ENCODE measurements around the gene SEPTIN12. TPM values are rescaled to one million over a fixed set of nuclear protein-coding genes. Genes with fewer than 3 reads are reported as not detected.

SEPTIN12 gene
- total RNA-seq, 2 donors from 2014 or later: not detected

DNA sequence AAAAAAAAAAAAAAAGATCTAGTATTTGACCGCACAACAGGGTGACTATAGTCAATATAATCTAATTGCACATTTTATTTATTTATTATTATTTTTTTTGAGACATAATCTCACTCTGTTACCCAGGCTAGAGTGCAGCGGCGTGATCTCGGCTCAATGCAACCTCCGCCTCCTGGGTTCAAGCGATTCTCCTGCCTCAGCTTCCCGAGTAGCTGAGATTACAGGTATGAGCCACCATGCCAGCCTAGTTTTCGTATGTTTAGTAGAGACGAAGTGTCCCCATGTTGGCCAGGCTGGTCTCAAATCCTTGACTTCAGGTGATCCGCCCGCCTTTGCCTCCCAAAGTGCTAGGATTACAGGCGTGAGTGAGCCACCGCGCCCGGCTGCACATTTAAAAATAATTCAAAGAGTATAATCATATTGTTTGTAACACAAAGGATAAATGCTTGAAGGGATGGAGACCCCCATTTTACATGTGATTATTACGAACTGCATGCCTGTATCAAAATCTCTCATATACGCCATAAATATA is 54.9 kb downstream of the SEPTIN12 start:
- peaks cover 14 to 17% of the 10 kb centered on the region in 2 donors for H3K4me1 Mint-ChIP-seq (ENCODE audit: low read depth in 2 of 2)
- H3K36me3 Mint-ChIP-seq: no peaks in the 10 kb centered on the region
- no peaks in the 10 kb centered on the region for H3K9me3 Mint-ChIP-seq
- ATAC-seq: no peak
- H3K27ac Mint-ChIP-seq: peak overlapping the region; percentile 79 to 88
- no peak for DNase-seq (ENCODE audit: low spot score)
- no peaks in the 10 kb centered on the region for H3K27me3 Mint-ChIP-seq
- H3K4me3 Mint-ChIP-seq: peak overlapping the region; percentile 89

GRCh38 chr16:4729876-4730275 is 58.3 kb downstream of the SEPTIN12 start:
- H3K27me3 Mint-ChIP-seq: no peaks in the 10 kb centered on the region
- no peak for ATAC-seq
- no peaks in the 10 kb centered on the region for H3K36me3 Mint-ChIP-seq
- no peak overlapping the region for H3K27ac Mint-ChIP-seq
- peaks cover 7% of the 10 kb centered on the region in 2 donors for H3K4me1 Mint-ChIP-seq (ENCODE audit: low read depth in 2 of 2)
- H3K9me3 Mint-ChIP-seq: no peaks in the 10 kb centered on the region
- H3K4me3 Mint-ChIP-seq: no peak overlapping the region
- DNase-seq (ENCODE audit: low spot score): no peak

DNA sequence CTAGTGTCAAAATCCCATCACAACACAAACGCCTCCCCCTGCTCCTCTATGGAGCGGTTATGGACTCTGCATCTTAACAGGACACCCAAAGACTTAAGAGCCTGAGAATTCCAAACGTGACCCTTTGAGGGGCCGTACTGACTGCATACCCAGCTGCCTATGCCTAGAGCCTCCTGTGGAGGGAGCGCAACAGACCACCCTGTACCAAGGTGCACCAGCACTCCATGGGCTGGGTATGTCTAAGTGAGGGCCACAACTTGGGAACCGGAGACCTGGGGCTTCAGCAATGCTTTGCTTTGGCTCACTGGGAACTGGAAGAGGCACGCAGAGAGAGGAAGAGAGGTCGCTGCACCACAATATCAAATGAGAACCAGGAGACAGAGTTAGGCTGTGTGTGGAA is 59.5 kb downstream of the SEPTIN12 start:
- H3K9me3 Mint-ChIP-seq: no peaks in the 10 kb centered on the region
- H3K4me3 Mint-ChIP-seq: no peak overlapping the region
- H3K4me1 Mint-ChIP-seq (ENCODE audit: low read depth in 2 of 2): peaks cover 4 to 6% of the 10 kb centered on the region in 2 donors
- H3K27ac Mint-ChIP-seq: peak overlapping the region in 1 of 2 donors; percentile 51
- H3K27me3 Mint-ChIP-seq: no peaks in the 10 kb centered on the region
- DNase-seq (ENCODE audit: low spot score) (no peak), ATAC-seq (no peak)
- no peaks in the 10 kb centered on the region for H3K36me3 Mint-ChIP-seq

Other genes starting within 250 kb of the SEPTIN12 start
- gene CDIP1, start 249.6 kb downstream of the SEPTIN12 start, total RNA-seq: 10 to 100 TPM; 24.5 to 28.2 TPM
- not detected for gene C16orf96, start 232.0 kb downstream of the SEPTIN12 start, total RNA-seq
- 10 to 100 TPM; 17.4 to 27.9 TPM for gene UBALD1, start 173.5 kb downstream of the SEPTIN12 start, total RNA-seq
- gene MGRN1, start 163.5 kb downstream of the SEPTIN12 start, total RNA-seq: 100 to 1,000 TPM in 1 of 2 donors, 10 to 100 TPM in 1; 86.9 to 105 TPM
- gene NUDT16L1, start 94.8 kb downstream of the SEPTIN12 start, total RNA-seq: 10 to 100 TPM; 37.3 to 57.0 TPM
- gene ANKS3, start 54.1 kb downstream of the SEPTIN12 start, total RNA-seq: 10 to 100 TPM; 19.0 to 39.1 TPM
- gene DNAAF8, start 53.8 kb downstream of the SEPTIN12 start, total RNA-seq: under 1 TPM in 1 of 2 donors, not detected in 1; 0.53 TPM
- 10 to 100 TPM; 12.2 to 20.9 TPM for gene ZNF500, start 21.2 kb downstream of the SEPTIN12 start, total RNA-seq
- not detected for gene SMIM22, start 7.0 kb upstream of the SEPTIN12 start, total RNA-seq
- gene ROGDI, start 14.3 kb upstream of the SEPTIN12 start, total RNA-seq: 1 to 10 TPM; 3.8 to 7.1 TPM
- 100 to 1,000 TPM; 126 to 156 TPM for gene GLYR1, start 58.9 kb upstream of the SEPTIN12 start, total RNA-seq
- gene UBN1, start 59.1 kb upstream of the SEPTIN12 start, total RNA-seq: 10 to 100 TPM; 43.8 to 55.9 TPM
- not detected for gene PPL, start 148.8 kb upstream of the SEPTIN12 start, total RNA-seq
- not detected for gene SEC14L5, start 170.0 kb upstream of the SEPTIN12 start, total RNA-seq
- gene NAGPA, start 245.6 kb upstream of the SEPTIN12 start, total RNA-seq: 10 to 100 TPM; 10.1 to 17.4 TPM